IMR-90 (cell line): Measurements from ENCODE around the gene DICER1. TPM values are rescaled to one million over a fixed set of nuclear protein-coding genes. Genes with fewer than 3 reads are reported as not detected.

ENCODE experiments used
- ATAC-seq: fragments of 200-7000 bp; cut with Tn5 transposase; 2 replicates; pipeline ENCODE4 v1.9.1; 2020; ENCODE audit warnings: low read depth, mild to moderate bottlenecking, moderate library complexity
- BruUV-seq: library from RNA; stranded (reverse); fragments of 400-500 nt; replicated peaks from 2 replicates; lab custom pipeline; 2021; lab: Mats Ljungman, UMichigan
- CTCF ChIA-PET: fragments of 300-600 bp; formaldehyde crosslinking; extraction: SDS; loops from one replicate; lab custom pipeline; 2021; ENCODE audit warnings: antibody characterized with exemption; lab: Yijun Ruan, JAX
- POLR2A ChIA-PET: fragments of 300-600 bp; sonication (Branson Sonifier 250); formaldehyde crosslinking; loops from one replicate; lab custom pipeline; 2022; ENCODE audit warnings: antibody characterized with exemption; ENCODE audit not compliant: unreplicated experiment; lab: Charles Lee
- DNase-seq: peaks from one replicate; pipeline ENCODE4 v3.0.0; 2013
- H2AFZ ChIP-seq: replicated peaks from 2 replicates; pipeline ENCODE3; 2013; ENCODE audit warnings: low read length, mild to moderate bottlenecking; ENCODE audit not compliant: poor library complexity
- H2AK5ac ChIP-seq: 2 replicates; pipeline ENCODE4 v1.6.1; 2013; ENCODE audit warnings: low read depth, low read length, inconsistent platforms
- H2AK9ac ChIP-seq: replicated peaks from 2 replicates; pipeline ENCODE3; 2013; ENCODE audit warnings: mild to moderate bottlenecking, low read depth, low read length, moderate library complexity; ENCODE audit not compliant: poor library complexity
- H2BK120ac ChIP-seq: 2 replicates; pipeline ENCODE4 v1.6.1; 2013; ENCODE audit warnings: low read depth, low read length, inconsistent platforms
- H2BK15ac ChIP-seq: 3 replicates; pipeline ENCODE4 v1.6.1; 2013; ENCODE audit warnings: low read depth, low read length, inconsistent platforms
- H2BK20ac ChIP-seq: 2 replicates; pipeline ENCODE4 v1.6.1; 2013; ENCODE audit warnings: low read depth, mild to moderate bottlenecking, inconsistent platforms, low read length, moderate library complexity
- H2BK5ac ChIP-seq: 2 replicates; pipeline ENCODE4 v1.6.1; 2013; ENCODE audit warnings: mild to moderate bottlenecking, low read depth, low read length, inconsistent platforms; ENCODE audit not compliant: poor library complexity, severe bottlenecking
- H3K14ac ChIP-seq: replicated peaks from 2 replicates; pipeline ENCODE4 v1.6.1; 2013; ENCODE audit warnings: low read depth, low read length, inconsistent platforms
- H3K18ac ChIP-seq: 2 replicates; pipeline ENCODE4 v1.6.1; 2013; ENCODE audit warnings: low read depth, low read length, control low read depth
- H3K23ac ChIP-seq: 2 replicates; pipeline ENCODE4 v1.6.1; 2013; ENCODE audit warnings: low read depth, low read length, inconsistent platforms
- H3K27ac ChIP-seq: 2 replicates; pipeline ENCODE4 v1.5.1; 2013; ENCODE audit warnings: mild to moderate bottlenecking, control low read depth, low read length; ENCODE audit not compliant: insufficient read depth
- H3K27me3 ChIP-seq: 2 replicates; pipeline ENCODE4 v1.6.1; 2013; ENCODE audit warnings: low read length; ENCODE audit not compliant: control insufficient read depth, insufficient read depth
- H3K36me3 ChIP-seq: 2 replicates; pipeline ENCODE4 v1.6.1; 2013; ENCODE audit warnings: low read length, mixed read lengths; ENCODE audit not compliant: control insufficient read depth, insufficient read depth
- H3K4ac ChIP-seq: 2 replicates; pipeline ENCODE4 v1.6.1; 2013; ENCODE audit warnings: low read depth, low read length, inconsistent platforms
- H3K4me1 ChIP-seq: 2 replicates; pipeline ENCODE4 v1.6.1; 2013; ENCODE audit warnings: low read length, mixed read lengths; ENCODE audit not compliant: control insufficient read depth, insufficient read depth
- H3K4me2 ChIP-seq: 2 replicates; pipeline ENCODE4 v1.6.1; 2013; ENCODE audit warnings: low read depth, mild to moderate bottlenecking, control low read depth, low read length, moderate library complexity
- H3K4me3 ChIP-seq: 2 replicates; pipeline ENCODE4 v1.5.1; 2013; ENCODE audit warnings: low read depth, mild to moderate bottlenecking, control low read depth, low read length, moderate library complexity; ENCODE audit not compliant: insufficient read depth
- H3K56ac ChIP-seq: 2 replicates; pipeline ENCODE4 v1.6.1; 2013; ENCODE audit warnings: low read length, inconsistent platforms; ENCODE audit not compliant: insufficient read depth; ENCODE audit errors: extremely low read depth
- H3K79me1 ChIP-seq, 2 experiments: 2 replicates each; pipeline ENCODE4 v1.6.1; 2013; ENCODE audit warnings: low read length in 2 of 2, inconsistent platforms in 1 of 2, low read depth in 1 of 2
- H3K9ac ChIP-seq: 2 replicates; pipeline ENCODE4 v1.6.1; 2013; ENCODE audit warnings: low read depth, low read length, control low read depth
- H3K9me1 ChIP-seq: 2 replicates; pipeline ENCODE4 v1.6.1; 2013; ENCODE audit warnings: low read length, inconsistent platforms; ENCODE audit not compliant: insufficient read depth
- H3K9me3 ChIP-seq: 2 replicates; pipeline ENCODE4 v1.6.1; 2013; ENCODE audit warnings: low read length; ENCODE audit not compliant: control insufficient read depth, insufficient read depth
- H4K20me1 ChIP-seq: 2 replicates; pipeline ENCODE4 v1.6.1; 2013; ENCODE audit warnings: low read length, inconsistent platforms; ENCODE audit not compliant: insufficient read depth
- H4K5ac ChIP-seq: 2 replicates; pipeline ENCODE4 v1.6.1; 2013; ENCODE audit warnings: mild to moderate bottlenecking, low read depth, low read length, control low read depth
- H4K8ac ChIP-seq, 2 experiments: 2 replicates each; pipeline ENCODE4 v1.6.1; 2013; ENCODE audit warnings: low read depth in 2 of 2, low read length in 2 of 2, control low read depth in 1 of 2, inconsistent platforms in 1 of 2
- H4K91ac ChIP-seq: 2 replicates; pipeline ENCODE4 v1.6.1; 2013; ENCODE audit warnings: low read depth, low read length, inconsistent platforms; ENCODE audit not compliant: insufficient read depth
- CEBPB ChIP-seq: IDR thresholded peaks from 2 replicates; pipeline ENCODE4 v1.6.1; 2012; ENCODE audit warnings: low read depth, low read length, improper control_type of control experiment
- CHD1 ChIP-seq: IDR thresholded peaks from 2 replicates; pipeline ENCODE4 v1.6.1; 2012; ENCODE audit warnings: low read depth, low read length, improper control_type of control experiment
- CTCF ChIP-seq: conservative IDR thresholded peaks from 2 replicates; pipeline ENCODE4 v1.5.1; 2012; ENCODE audit warnings: mild to moderate bottlenecking, low read depth, low read length, improper control_type of control experiment
- MAFK ChIP-seq: IDR thresholded peaks from 2 replicates; pipeline ENCODE4 v1.6.1; 2012; ENCODE audit warnings: low read depth, low read length, improper control_type of control experiment
- MAZ ChIP-seq: IDR thresholded peaks from 2 replicates; pipeline ENCODE4 v1.6.1; 2012; ENCODE audit warnings: low read depth, mild to moderate bottlenecking, low read length, improper control_type of control experiment, moderate library complexity, borderline replicate concordance
- NFE2L2 ChIP-seq: fragments of 150-350 bp; IDR thresholded peaks from 2 replicates; pipeline ENCODE4 v1.6.1; 2016; ENCODE audit warnings: low read depth, mild to moderate bottlenecking, low read length
- POLR2A ChIP-seq: IDR thresholded peaks from 2 replicates; pipeline ENCODE4 v1.6.1; 2012; ENCODE audit warnings: mild to moderate bottlenecking, low read depth, low read length
- RAD21 ChIP-seq: IDR thresholded peaks from 2 replicates; pipeline ENCODE4 v1.6.1; 2012; ENCODE audit warnings: low read length, improper control_type of control experiment
- RCOR1 ChIP-seq: IDR thresholded peaks from 2 replicates; pipeline ENCODE4 v1.6.1; 2012; ENCODE audit warnings: mild to moderate bottlenecking, low read length, improper control_type of control experiment; ENCODE audit not compliant: insufficient replicate concordance
- USF2 ChIP-seq: fragments of 150-350 bp; IDR thresholded peaks from 2 replicates; pipeline ENCODE4 v1.6.1; 2017; ENCODE audit warnings: mild to moderate bottlenecking, antibody characterized with exemption, low read length, low read depth
- whole genome bisulfite sequencing, 2 experiments: methylation state at CpG; one replicate each; pipeline versions ENCODE4 v1.1.5 to v1.1.7; 2013; ENCODE audit warnings: missing lambda C conversion rate in 2 of 2; ENCODE audit not compliant: insufficient read length in 1 of 2; ENCODE audit errors: extremely low coverage in 2 of 2; 5-methylcytosine and 5-hydroxymethylcytosine counted together
- dilution Hi-C: fragments of 300-500 bp; cut with HindIII; formaldehyde crosslinking; loops from one replicate; pipeline ENCODE4 v1.14.3; 2018; ENCODE audit warnings: low sequenced_read_pairs; ENCODE audit not compliant: unreplicated experiment
- in situ Hi-C: fragments of 300-500 bp; cut with MboI; formaldehyde crosslinking; loops from 3 replicates; pipeline ENCODE4 v1.14.3; 2019; ENCODE audit warnings: low sequenced_read_pairs, inconsistent platforms, mixed read lengths
- intact Hi-C: fragments of 100-400 bp; cut with micrococcal nuclease; formaldehyde crosslinking; loops from 2 replicates; pipeline ENCODE4 v1.10.0; 2022
- polyA plus RNA-seq, 3 experiments: library from polyadenylated mRNA; depleted of rRNA; stranded (reverse); fragments of >200 nt; gene quantifications; 2 replicates each; pipeline ENCODE4 v1.2.3, GENCODE V29; 2012; ENCODE audit warnings: low replicate concordance in 1 of 3
- total RNA-seq: library from RNA; depleted of rRNA; stranded (reverse); fragments of >200 nt; gene quantifications from 2 replicates; pipeline ENCODE4 v1.2.3, GENCODE V29; 2012

DICER1 gene
- total and polyA plus RNA-seq, 2 of the 4 experiments (the other 2 are of a cell fraction) = 9.7 to 49.5 TPM

GRCh38 chr14:95041477-95042020 is 115.8 kb downstream of the DICER1 start:
- peak overlapping the region; percentile 45; the same call in 1 of the 2 replicates for H4K91ac ChIP-seq
- no peak overlapping the region; the same call in 1 of the 2 replicates for H4K5ac ChIP-seq
- 0 out of 2 replicates have a peak overlapping the region, but pooled peaks have one; percentile 47 for H2BK20ac ChIP-seq
- H3K27ac ChIP-seq = peak overlapping the region; percentile 38; the same call in 1 of the 2 replicates
- peak overlapping the region; percentile 54; the same call in 2 of the 3 replicates for H2BK15ac ChIP-seq
- in situ Hi-C loops (no loop called here), dilution Hi-C loops (no loop called here), intact Hi-C loops (no loop called here)
- DNase-seq = no peak
- ChIA-PET POLR2A (interaction anchor here (0.5 kb wide), 1 partner anchor 21 kb away, joined by 5 read pairs; no protein-coding TSS in a partner anchor), CTCF (no interaction called here)
- no peaks in the 10 kb centered on the region; the same call in 1 of the 2 replicates for H3K27me3 ChIP-seq
- H3K18ac ChIP-seq = peak overlapping the region; percentile 26; the same call in 1 of the 2 replicates
- no peaks in the 10 kb centered on the region for H3K9me3 ChIP-seq
- H3K4me2 ChIP-seq = peak overlapping the region; percentile 28; the same call in 1 of the 2 replicates
- peak overlapping the region; percentile 60 for H3K14ac ChIP-seq
- H3K79me1 ChIP-seq = no peaks in the 10 kb centered on the region
- H4K8ac ChIP-seq = 0 out of 4 replicates have a peak overlapping the region, but pooled peaks of 1 of the 2 experiments have one; percentile 3
- no peaks in the 10 kb centered on the region for H3K36me3 ChIP-seq
- no peak overlapping the region for H3K56ac ChIP-seq
- no peak overlapping the region for H2BK120ac ChIP-seq
- H3K23ac ChIP-seq = no peak overlapping the region
- no peak overlapping the region for H2BK5ac ChIP-seq
- WGBS, 2 experiments = 100% methylated on average over 1 of the region's 5 CpGs; no CpG with 5 or more reads in 1 of the 2 experiments
- no peaks in the 10 kb centered on the region for H4K20me1 ChIP-seq
- no peak overlapping the region for H3K9ac ChIP-seq
- no TSS peak for BruUV-seq
- no peak overlapping the region for H2AFZ ChIP-seq
- H3K4ac ChIP-seq = no peak overlapping the region
- no peak overlapping the region for H3K4me3 ChIP-seq
- TF ChIP-seq NFE2L2 (no peak), MAFK (no peak), RAD21 (no peak), CHD1 (no peak), USF2 (no peak), POLR2A (no peak), RCOR1 (no peak), MAZ (no peak), CEBPB (no peak), CTCF (no peak)
- H3K9me1 ChIP-seq = no peaks in the 10 kb centered on the region
- no peak overlapping the region for H2AK9ac ChIP-seq
- H3K4me1 ChIP-seq = peaks cover 13% of the 10 kb centered on the region
- no peak for ATAC-seq
- H2AK5ac ChIP-seq = no peak overlapping the region
